GM18508 (cell line): ENCODE data around the gene VPS37C.
"Not testable (repeated sequence)": the region's sequence is repeated elsewhere in the genome, so short reads cannot be mapped to it uniquely, and the experiment has no call there.

Source experiments
- ATAC-seq: cut with Tn5 transposase; IDR thresholded peaks from one replicate; pipeline ENCODE4 v1.9.1; 2021; ENCODE audit warnings: moderate number of reproducible peaks; ENCODE audit not compliant: insufficient read depth, unreplicated experiment

The VPS37C gene

GRCh38 chr11:61104963-61105362 is 56.3 kb downstream of the VPS37C start:
- no peak for ATAC-seq

GRCh38 chr11:61103851-61104423 is 57.3 kb downstream of the VPS37C start:
- no peak for ATAC-seq

GRCh38 chr11:61102667-61103571 is 58.3 kb downstream of the VPS37C start:
- ATAC-seq: no peak

GRCh38 chr11:61098778-61099177 is 62.4 kb downstream of the VPS37C start:
- ATAC-seq: no peak

GRCh38 chr11:61098261-61098660 is 63.0 kb downstream of the VPS37C start:
- ATAC-seq: not testable (repeated sequence)

- ATAC-seq: no peak
Measured at GRCh38 chr11:61095021-61095420, 66.2 kb downstream of the VPS37C start.

GRCh38 chr11:61094167-61094566 is 67.1 kb downstream of the VPS37C start:
- ATAC-seq: not testable (repeated sequence)

- ATAC-seq: no peak
Measured at GRCh38 chr11:61092908-61093763, 68.1 kb downstream of the VPS37C start.

- ATAC-seq: no peak
Measured at GRCh38 chr11:61092280-61092766, 68.9 kb downstream of the VPS37C start.

- no peak for ATAC-seq
Measured at GRCh38 chr11:61091373-61092279, 69.6 kb downstream of the VPS37C start.

GRCh38 chr11:61090982-61091372 is 70.2 kb downstream of the VPS37C start:
- ATAC-seq: no peak

- no peak for ATAC-seq
Measured at GRCh38 chr11:61090521-61090920, 70.7 kb downstream of the VPS37C start.

GRCh38 chr11:61089806-61090491 is 71.3 kb downstream of the VPS37C start:
- no peak for ATAC-seq

GRCh38 chr11:61087426-61088119 is 73.7 kb downstream of the VPS37C start:
- ATAC-seq: no peak

GRCh38 chr11:61083601-61084147 is 77.6 kb downstream of the VPS37C start:
- ATAC-seq: no peak

- ATAC-seq: no peak
Measured at GRCh38 chr11:61082931-61083531, 78.2 kb downstream of the VPS37C start.

GRCh38 chr11:61082062-61082870 is 79.0 kb downstream of the VPS37C start:
- no peak for ATAC-seq
